Measurements from ENCODE around the gene RHOU. TPM values are rescaled to one million over a fixed set of nuclear protein-coding genes. Genes with fewer than 3 reads are reported as not detected.

Gene RHOU
- total RNA-seq, 1 donor from 2014 or later: 0.44 TPM

DNA sequence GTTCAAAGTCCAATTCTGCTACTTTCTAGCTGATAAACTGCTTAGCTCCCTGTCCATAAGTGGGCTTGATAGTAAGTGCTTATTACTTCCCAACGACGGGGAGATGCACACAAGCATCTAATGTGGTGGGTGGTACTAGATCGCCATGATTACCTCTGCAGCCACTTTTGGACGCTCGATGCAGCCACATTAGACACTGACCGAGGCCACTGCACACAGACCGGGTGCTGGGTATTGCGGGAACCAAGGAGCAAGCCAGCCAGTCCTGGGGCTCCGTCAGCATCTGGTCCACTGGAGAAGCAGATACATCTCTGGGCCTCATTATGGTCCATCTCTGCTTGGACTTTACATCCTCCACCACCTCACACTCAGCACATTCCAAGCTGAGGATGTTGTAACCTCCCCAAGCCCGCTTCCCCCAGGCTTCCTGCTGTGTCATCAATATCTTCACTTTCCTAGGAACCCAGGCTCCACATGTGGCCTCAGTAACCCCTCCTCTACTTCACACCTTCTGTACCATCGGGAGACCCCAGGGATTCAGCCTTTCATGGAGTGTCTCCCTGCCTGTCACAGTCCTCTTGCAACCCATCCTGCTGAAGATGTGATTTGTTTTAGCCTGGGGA, 48.2 kb downstream of the RHOU start:
- Mint-ChIP-seq H3K27ac (no peak overlapping the region), H3K4me1 (no peaks in the 10 kb centered on the region), H3K4me3 (no peak overlapping the region), H3K9me3 (no peaks in the 10 kb centered on the region), H3K36me3 (ENCODE audit: low read depth) (no peaks in the 10 kb centered on the region), H3K27me3 (peaks cover 2% of the 10 kb centered on the region)
- DNase-seq (no peak), ATAC-seq (ENCODE audit: low read depth) (no peak)
- CTCF ChIA-PET: no interaction called here
- TF ChIP-seq, protein P1, sequence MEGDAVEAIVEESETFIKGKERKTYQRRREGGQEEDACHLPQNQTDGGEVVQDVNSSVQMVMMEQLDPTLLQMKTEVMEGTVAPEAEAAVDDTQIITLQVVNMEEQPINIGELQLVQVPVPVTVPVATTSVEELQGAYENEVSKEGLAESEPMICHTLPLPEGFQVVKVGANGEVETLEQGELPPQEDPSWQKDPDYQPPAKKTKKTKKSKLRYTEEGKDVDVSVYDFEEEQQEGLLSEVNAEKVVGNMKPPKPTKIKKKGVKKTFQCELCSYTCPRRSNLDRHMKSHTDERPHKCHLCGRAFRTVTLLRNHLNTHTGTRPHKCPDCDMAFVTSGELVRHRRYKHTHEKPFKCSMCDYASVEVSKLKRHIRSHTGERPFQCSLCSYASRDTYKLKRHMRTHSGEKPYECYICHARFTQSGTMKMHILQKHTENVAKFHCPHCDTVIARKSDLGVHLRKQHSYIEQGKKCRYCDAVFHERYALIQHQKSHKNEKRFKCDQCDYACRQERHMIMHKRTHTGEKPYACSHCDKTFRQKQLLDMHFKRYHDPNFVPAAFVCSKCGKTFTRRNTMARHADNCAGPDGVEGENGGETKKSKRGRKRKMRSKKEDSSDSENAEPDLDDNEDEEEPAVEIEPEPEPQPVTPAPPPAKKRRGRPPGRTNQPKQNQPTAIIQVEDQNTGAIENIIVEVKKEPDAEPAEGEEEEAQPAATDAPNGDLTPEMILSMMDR (IDR thresholded peaks at IDR 0.05): no peak
- POLR2A ChIA-PET: no interaction called here
- intact Hi-C loops (cut with micrococcal nuclease): no loop called here

DNA sequence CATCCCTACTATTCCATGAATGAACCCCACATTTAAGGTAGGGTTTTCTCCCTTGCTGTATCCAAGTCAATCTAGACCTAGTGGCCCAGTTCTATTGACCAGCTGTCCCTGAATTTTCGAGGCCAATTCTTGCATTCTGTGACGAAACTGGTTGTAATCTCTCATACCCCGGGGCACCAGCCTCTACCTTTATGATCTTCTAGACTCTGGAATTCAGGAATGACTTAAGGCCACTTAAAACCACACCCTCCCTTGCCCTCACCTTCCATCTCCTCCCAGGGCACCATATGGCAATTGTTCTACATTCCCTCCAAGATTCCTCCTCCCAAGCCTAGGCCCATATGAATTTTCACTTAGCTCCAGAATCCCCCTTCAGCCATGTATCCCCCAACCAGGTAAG, 48.9 kb downstream of the RHOU start:
- TF ChIP-seq, protein P1 (IDR thresholded peaks at IDR 0.05): no peak
- ChIA-PET CTCF (no interaction called here), POLR2A (no interaction called here)
- Mint-ChIP-seq H3K27me3 (peaks cover 2% of the 10 kb centered on the region), H3K4me3 (no peak overlapping the region), H3K36me3 (ENCODE audit: low read depth) (no peaks in the 10 kb centered on the region), H3K9me3 (no peaks in the 10 kb centered on the region), H3K4me1 (no peaks in the 10 kb centered on the region), H3K27ac (no peak overlapping the region)
- DNase-seq (no peak), ATAC-seq (ENCODE audit: low read depth) (no peak)
- intact Hi-C loops (cut with micrococcal nuclease): no loop called here

DNA sequence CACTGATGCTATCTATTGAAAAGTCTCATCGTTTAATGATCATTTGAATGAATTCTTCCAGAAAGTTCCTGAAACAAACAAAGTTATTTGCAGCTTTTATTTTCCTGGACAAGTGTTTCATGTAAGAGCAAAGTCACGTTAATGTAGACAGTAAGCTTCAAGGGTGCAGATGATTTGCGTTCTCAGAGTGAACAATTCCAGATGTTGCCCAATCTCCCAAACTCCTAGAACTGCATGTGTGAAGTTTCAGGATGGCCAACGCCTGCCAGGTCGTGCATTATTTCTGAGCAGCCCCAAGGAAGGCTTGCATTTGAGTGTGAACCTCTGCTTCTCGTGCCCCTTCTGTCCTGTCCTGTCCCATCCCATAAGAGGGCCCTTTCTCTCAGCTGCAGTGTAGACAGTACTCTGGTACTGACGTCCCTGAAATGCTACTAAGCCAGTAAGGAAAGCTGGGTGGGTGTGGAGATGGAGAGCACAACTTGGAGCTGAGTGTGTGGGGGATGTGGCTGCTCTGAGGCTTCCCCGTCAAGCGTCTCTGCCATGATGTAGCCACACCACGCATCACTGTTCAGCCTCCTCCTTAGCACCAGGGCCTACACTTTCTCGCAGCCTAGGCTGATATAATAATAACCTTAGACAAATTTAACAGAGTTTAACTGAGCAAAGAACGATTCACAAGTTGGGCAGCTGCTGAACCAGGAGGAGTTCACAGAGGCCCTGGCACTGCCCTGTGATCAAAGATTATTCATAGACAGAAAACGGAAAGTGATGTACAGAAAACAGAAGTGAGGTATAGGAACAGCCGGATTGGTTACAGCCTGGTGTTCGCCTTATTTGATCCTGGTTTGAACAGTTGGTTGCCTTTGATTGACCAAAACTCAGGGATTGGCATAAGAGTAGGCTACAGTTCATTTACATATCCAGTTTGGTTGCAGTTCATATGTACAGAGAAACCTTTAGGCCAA, 50.4 kb downstream of the RHOU start:
- Mint-ChIP-seq H3K9me3 (no peaks in the 10 kb centered on the region), H3K36me3 (ENCODE audit: low read depth) (no peaks in the 10 kb centered on the region), H3K4me1 (no peaks in the 10 kb centered on the region), H3K27me3 (peaks cover 2% of the 10 kb centered on the region), H3K27ac (no peak overlapping the region), H3K4me3 (no peak overlapping the region)
- TF ChIP-seq, protein P1 (IDR thresholded peaks at IDR 0.05): no peak
- no peak for ATAC-seq (ENCODE audit: low read depth)
- DNase-seq: no peak
- intact Hi-C loops (cut with micrococcal nuclease): no loop called here
- POLR2A ChIA-PET: no interaction called here
- CTCF ChIA-PET: no interaction called here

DNA sequence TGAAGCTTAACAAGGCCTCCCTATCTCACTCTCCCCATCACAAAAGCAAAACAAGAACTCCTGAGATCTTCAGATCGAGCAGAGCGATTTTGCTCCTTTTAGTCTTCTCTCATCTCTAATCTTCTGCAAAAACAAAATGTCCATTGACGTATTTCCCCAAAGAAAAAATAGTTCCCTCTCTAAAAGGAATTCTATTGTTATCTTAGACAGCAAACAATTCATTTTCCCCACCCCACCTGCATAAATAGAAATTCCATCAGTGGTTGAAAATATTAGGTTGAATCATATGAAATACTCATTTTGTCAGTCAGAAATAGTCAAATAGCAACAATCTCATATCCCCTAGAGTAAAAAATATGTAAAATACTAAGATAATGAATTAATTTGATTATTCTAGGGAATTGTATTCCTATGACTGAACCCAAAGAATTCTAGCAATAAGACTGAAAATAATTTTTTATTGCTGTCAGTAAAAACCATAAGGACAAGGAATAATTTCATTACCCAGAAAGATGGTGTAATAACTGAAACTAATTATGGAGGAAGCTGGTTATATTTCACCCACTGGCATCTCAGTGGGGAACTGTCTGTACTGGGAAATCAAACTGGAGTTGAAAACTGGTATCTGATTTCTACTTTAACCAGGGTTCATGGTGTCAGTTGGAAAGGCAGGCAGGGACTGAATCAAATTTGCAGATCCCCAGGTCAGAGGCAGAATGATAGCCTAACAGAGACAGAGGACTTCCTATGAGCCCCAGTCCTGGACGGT, 51.3 kb downstream of the RHOU start:
- TF ChIP-seq, protein P1 (IDR thresholded peaks at IDR 0.05): no peak
- intact Hi-C loops (cut with micrococcal nuclease): no loop called here
- ATAC-seq (ENCODE audit: low read depth): no peak
- no peak for DNase-seq
- POLR2A ChIA-PET: no interaction called here
- CTCF ChIA-PET: no interaction called here
- Mint-ChIP-seq H3K4me1 (no peaks in the 10 kb centered on the region), H3K4me3 (no peak overlapping the region), H3K9me3 (no peaks in the 10 kb centered on the region), H3K27me3 (peaks cover 2% of the 10 kb centered on the region), H3K36me3 (ENCODE audit: low read depth) (no peaks in the 10 kb centered on the region), H3K27ac (no peak overlapping the region)

DNA sequence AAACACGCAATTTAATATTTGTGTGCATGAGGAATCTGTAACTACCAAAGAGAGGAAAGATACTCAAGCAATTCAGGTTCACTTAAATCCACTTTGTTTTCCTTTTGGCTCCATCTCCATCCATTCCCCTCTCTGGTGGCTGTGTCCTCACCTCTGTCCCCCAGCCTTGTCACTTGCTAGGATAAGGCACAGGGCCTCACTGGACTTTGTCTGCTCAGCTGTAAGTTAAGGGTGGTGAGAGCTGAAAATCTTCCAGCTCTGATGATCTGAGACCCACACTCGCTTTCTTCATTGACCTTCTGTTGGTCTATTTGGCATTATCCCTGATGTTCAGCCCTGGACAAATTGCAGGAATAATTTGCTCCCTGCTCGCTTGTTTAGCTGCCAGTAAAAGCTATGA, 56.5 kb downstream of the RHOU start:
- TF ChIP-seq, protein P1 (IDR thresholded peaks at IDR 0.05): no peak
- no peak overlapping the region for H3K4me3 Mint-ChIP-seq
- ChIA-PET POLR2A (no interaction called here), CTCF (no interaction called here)
- ATAC-seq (ENCODE audit: low read depth) (no peak), DNase-seq (no peak)
- no peaks in the 10 kb centered on the region for H3K4me1 Mint-ChIP-seq
- H3K27me3 Mint-ChIP-seq: no peaks in the 10 kb centered on the region
- intact Hi-C loops (cut with micrococcal nuclease): no loop called here
- no peaks in the 10 kb centered on the region for H3K9me3 Mint-ChIP-seq
- H3K36me3 Mint-ChIP-seq (ENCODE audit: low read depth): no peaks in the 10 kb centered on the region
- H3K27ac Mint-ChIP-seq: no peak overlapping the region
